Glomerular endothelial cell (primary cell): Measurements from ENCODE around the gene GPC6. TPM values are rescaled to one million over a fixed set of nuclear protein-coding genes. Genes with fewer than 3 reads are reported as not detected.

Experiments
- DNase-seq: peaks from one replicate; pipeline ENCODE4 v3.0.0-alpha.2; 2011; ENCODE audit warnings: low read depth, low spot score; ENCODE audit errors: extremely low read depth
- total RNA-seq: library from RNA; depleted of rRNA; stranded (reverse); fragments of >200 nt; gene quantifications from 2 replicates; pipeline ENCODE4 v1.2.3, GENCODE V29; 2015

Gene GPC6
- total RNA-seq, 1 donor from 2014 or later, result 11.0 TPM

GRCh38 chr13:94061301-94061700, 834.7 kb downstream of the GPC6 start:
- no peak for DNase-seq

GRCh38 chr13:94063096-94063495, 836.5 kb downstream of the GPC6 start:
- DNase-seq, result no peak

- DNase-seq, result no peak
Measured at GRCh38 chr13:94063848-94064247, 837.2 kb downstream of the GPC6 start.

- DNase-seq, result no peak
Measured at GRCh38 chr13:94065741-94066140, 839.1 kb downstream of the GPC6 start.

- no peak for DNase-seq
Measured at GRCh38 chr13:94073007-94073744, 846.6 kb downstream of the GPC6 start.

- no peak for DNase-seq
Measured at GRCh38 chr13:94079876-94080275, 853.3 kb downstream of the GPC6 start.

- DNase-seq, result no peak
Measured at GRCh38 chr13:94080527-94080926, 853.9 kb downstream of the GPC6 start.

- DNase-seq, result no peak
Measured at GRCh38 chr13:94087100-94087499, 860.5 kb downstream of the GPC6 start.

GRCh38 chr13:94088742-94089141, 862.1 kb downstream of the GPC6 start:
- no peak for DNase-seq

- DNase-seq, result no peak
Measured at GRCh38 chr13:94090773-94091480, 864.3 kb downstream of the GPC6 start.

- DNase-seq, result no peak
Measured at GRCh38 chr13:94093652-94094315, 867.2 kb downstream of the GPC6 start.

GRCh38 chr13:94109715-94110374, 883.2 kb downstream of the GPC6 start:
- DNase-seq, result no peak

GRCh38 chr13:94112227-94112626, 885.6 kb downstream of the GPC6 start:
- no peak for DNase-seq

- no peak for DNase-seq
Measured at GRCh38 chr13:94112731-94113130, 886.1 kb downstream of the GPC6 start.

- DNase-seq, result no peak
Measured at GRCh38 chr13:94113245-94113644, 886.6 kb downstream of the GPC6 start.

GRCh38 chr13:94114166-94114565, 887.6 kb downstream of the GPC6 start:
- DNase-seq, result no peak

- no peak for DNase-seq
Measured at GRCh38 chr13:94115054-94115453, 888.4 kb downstream of the GPC6 start.

GRCh38 chr13:94119360-94119936, 892.8 kb downstream of the GPC6 start:
- no peak for DNase-seq

GRCh38 chr13:94120878-94121277, 894.3 kb downstream of the GPC6 start:
- DNase-seq, result no peak

- DNase-seq, result no peak
Measured at GRCh38 chr13:94121686-94122085, 895.1 kb downstream of the GPC6 start.
